ENCODE results near the gene RPS6KA5.
"Not testable (repeated sequence)": the region's sequence is repeated elsewhere in the genome, so short reads cannot be mapped to it uniquely, and the experiment has no call there.

RPS6KA5 gene

GRCh38 chr14:90867501-90867900 lies 192.9 kb downstream of the RPS6KA5 start:
- no peak for DNase-seq (ENCODE audit: low read depth)

DNA sequence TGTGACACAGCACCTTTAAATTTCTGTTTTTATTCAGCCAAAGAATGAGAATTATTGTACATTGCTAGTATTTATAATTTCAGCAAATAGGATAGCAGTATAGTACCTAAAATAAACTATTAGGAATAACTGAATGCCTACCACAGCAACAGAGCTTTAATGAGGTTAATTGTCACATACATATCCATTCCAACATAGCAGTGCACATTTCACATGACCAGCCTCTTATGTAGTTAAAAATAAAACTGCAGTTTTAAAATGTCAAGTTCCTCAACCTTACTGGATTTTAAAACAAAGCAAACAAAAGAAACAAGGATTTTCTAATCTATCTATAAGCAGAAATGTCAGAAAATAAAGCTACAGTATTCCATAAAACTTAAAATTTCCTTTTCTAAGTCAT lies 193.6 kb downstream of the RPS6KA5 start:
- no peak for DNase-seq (ENCODE audit: low read depth)

GRCh38 chr14:90864741-90865140 lies 195.7 kb downstream of the RPS6KA5 start:
- no peak for DNase-seq (ENCODE audit: low read depth)

GRCh38 chr14:90858511-90858910 lies 201.9 kb downstream of the RPS6KA5 start:
- DNase-seq (ENCODE audit: low read depth), result no peak

GRCh38 chr14:90857866-90858265 lies 202.6 kb downstream of the RPS6KA5 start:
- DNase-seq (ENCODE audit: low read depth), result no peak

DNA sequence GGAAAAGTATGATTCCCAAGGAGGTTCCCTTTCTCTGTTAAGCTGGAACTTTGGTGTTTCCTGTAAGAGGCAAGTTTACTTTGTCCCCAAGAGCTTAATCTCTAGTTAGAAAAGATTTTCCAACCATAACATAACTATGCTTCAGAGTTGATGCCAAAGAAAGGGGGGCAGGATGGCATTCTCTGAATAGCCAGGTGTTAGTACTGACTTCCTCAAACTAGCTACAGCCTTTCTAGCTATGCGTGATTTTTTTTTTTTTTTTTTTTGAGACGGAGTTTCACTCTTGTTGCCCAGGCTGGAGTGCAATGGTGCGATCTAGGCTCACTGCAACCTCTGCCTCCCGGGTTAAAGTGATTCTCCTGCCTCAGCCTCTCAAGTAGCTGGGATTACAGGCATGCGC lies 204.3 kb downstream of the RPS6KA5 start:
- DNase-seq (ENCODE audit: low read depth), result not testable (repeated sequence)

DNA sequence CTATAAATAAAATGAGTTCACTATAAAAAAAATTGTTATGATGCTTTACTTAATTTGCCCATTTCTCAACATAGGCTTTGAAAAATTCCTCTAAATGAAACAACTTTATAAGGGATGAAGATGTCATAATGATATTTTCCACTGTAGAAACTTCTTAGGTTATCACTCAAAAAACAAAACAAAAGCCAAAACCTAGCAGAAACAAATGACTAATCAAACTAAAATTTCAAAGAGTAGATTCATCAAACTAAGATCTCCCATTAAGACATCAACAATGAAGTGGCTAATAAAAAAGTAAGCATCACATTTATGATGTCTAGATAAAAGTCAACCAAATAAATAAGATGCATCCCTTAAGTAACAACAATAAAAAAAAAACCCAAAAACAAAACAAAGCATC lies 207.3 kb downstream of the RPS6KA5 start:
- no peak for DNase-seq (ENCODE audit: low read depth)

DNA sequence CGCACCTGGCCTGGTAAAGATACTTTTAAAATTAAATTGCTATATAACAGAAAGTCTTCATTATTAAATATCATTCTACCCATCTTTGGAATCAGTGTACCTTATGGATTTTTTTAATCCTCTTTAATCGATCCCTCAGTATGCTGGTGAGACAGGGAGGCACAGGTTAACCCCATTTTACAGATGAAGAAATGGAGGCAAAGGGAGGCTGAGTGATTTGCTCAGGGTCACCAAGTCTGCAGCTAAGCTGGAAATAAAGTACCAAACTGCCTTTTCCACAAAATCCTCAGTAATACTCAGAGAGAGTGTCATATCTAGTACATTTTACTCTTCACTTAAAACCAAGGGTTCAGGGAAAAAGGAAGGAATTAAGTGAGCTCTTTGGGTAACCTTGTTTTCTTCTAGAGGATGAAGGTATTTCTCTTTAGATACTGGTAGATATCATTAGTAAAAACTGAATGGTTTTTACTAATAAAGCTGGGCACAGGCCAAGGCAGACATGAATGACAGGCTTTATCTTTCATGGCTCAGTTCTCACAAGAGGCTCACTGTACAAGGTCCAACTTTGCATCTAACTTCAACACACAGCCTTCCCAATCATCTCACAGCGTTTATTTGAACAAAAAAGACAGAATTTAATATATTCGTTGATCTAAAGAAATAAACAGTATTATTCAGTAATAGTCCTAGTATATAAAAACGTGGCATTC lies 209.0 kb downstream of the RPS6KA5 start:
- no peak for DNase-seq (ENCODE audit: low read depth)

DNA sequence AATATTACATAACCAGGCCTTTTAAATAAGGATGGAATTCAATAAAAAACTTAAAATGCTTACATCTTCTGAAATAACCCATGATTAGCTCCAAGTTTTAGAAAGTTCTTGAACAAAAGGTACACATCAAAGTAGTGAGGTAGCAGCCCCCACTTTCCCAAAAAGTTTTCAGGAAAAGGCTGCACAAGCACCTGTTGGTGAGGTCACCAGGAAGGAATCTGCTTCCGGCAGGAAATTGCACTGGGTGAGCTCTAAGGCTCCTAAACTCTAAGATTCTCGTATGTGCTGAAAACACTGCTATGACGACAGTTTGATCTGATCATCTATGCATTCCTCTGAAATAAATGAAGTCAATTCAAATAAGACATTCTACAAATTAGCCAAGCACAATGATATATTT lies 210.0 kb downstream of the RPS6KA5 start:
- no peak for DNase-seq (ENCODE audit: low read depth)

DNA sequence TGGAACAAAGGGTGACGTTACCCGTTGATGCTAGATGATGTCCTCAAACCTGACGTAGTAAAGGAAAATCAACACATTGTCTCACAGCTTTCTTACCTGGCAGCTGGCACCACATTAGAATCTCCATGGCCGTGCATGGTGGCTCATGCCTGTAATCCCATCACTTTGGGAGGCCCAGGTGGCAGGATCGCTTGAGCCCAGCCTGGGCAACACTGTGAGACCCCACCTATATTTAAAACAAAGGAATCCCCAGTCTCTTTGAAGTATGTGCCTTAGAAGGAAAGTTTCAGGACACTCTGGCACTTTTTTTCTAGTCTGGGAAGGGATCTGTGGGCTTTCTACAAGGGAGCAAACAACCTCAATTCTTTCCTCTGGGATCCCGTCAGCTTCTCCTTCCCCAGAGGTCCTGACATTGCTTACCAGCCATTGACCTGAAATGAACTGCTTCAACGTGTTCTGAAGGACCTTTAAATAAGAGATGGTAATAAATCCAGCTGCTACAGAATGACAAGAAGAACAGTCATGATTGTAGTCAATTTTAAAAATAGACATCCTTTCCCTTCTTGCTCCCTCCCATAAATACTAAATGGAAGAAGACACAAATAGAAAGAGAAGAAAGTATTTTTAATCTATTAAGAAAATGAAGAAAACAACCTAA lies 210.5 kb downstream of the RPS6KA5 start:
- DNase-seq (ENCODE audit: low read depth), result no peak

- no peak for DNase-seq (ENCODE audit: low read depth)
Observed at GRCh38 chr14:90848944-90849731, 211.3 kb downstream of the RPS6KA5 start.

- no peak for DNase-seq (ENCODE audit: low read depth)
Observed at GRCh38 chr14:90846511-90846910, 213.9 kb downstream of the RPS6KA5 start.

- DNase-seq (ENCODE audit: low read depth), result no peak
Observed at GRCh38 chr14:90844321-90844720, 216.1 kb downstream of the RPS6KA5 start.

- DNase-seq (ENCODE audit: low read depth), result no peak
Observed at GRCh38 chr14:90842726-90843125, 217.7 kb downstream of the RPS6KA5 start.

DNA sequence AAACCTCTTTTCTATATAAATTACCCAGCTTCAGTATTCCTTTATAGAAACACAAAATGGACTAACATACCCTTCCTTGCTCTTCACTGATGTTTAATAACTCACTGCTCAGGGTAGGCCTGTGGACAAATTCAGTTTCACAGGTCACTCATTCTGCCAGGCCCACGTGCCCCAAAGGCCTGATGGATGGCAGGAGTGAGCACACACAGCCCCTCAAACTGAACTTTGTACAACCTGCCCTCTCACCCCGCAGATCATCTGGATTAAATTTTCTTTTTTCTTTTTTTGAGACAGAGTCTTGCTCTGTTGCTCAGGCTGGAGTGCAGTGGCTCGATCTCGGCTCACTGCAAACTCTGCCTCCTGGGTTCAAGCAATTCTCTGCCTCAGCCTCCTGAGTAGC lies 219.8 kb downstream of the RPS6KA5 start:
- not testable (repeated sequence) for DNase-seq (ENCODE audit: low read depth)

- DNase-seq (ENCODE audit: low read depth), result no peak
Observed at GRCh38 chr14:90839889-90840266, 220.6 kb downstream of the RPS6KA5 start.

DNA sequence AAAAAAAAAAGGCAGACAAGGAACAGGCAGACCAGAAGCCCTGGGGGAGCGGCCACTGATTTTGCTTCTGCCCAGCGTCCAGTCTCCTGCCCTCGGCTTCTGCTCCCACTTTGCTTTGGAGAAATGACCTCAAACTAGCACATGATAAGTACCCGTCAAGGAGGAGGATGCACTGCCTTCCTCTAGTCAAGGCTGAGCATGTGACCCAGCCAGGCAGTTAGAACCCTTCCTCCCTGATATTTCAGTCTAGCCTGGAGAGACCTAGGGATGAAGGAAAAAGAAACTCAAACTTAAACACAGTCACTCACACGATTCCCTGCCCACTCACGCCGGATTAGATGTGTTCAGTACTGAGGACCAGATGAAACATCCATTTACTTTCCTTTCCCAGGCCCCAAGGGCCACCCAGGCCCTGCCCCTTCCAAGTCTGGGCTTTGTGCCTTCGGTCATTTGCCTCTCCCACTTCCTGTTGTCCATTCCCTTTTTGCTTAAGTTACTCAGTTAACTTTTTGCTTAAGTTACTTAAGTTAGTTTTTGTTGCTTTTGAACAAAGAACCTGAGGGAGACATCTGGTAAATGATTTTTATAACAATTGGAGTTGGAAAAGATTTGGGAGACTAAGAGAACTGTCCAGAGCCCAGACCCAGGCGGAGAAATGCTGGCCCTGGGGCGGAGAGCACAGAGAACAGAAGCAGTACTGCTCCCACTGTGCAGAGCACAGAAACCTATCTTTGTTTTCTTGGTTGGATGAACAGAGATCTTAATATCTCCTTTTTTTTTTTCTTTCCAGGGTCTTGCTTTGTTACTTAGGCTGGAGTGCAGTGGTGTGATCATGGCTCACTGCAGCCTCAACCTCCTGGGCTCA lies 221.2 kb downstream of the RPS6KA5 start:
- no peak for DNase-seq (ENCODE audit: low read depth)

GRCh38 chr14:90838531-90838930 lies 221.9 kb downstream of the RPS6KA5 start:
- not testable (repeated sequence) for DNase-seq (ENCODE audit: low read depth)

GRCh38 chr14:90837355-90837754 lies 223.1 kb downstream of the RPS6KA5 start:
- DNase-seq (ENCODE audit: low read depth), result no peak

GRCh38 chr14:90836692-90837063 lies 223.8 kb downstream of the RPS6KA5 start:
- no peak for DNase-seq (ENCODE audit: low read depth)

- DNase-seq (ENCODE audit: low read depth), result no peak
Observed at GRCh38 chr14:90831821-90832220, 228.6 kb downstream of the RPS6KA5 start.

Measured in stimulated activated CD8-positive, alpha-beta memory T cell treated with anti-CD3 and anti-CD28 coated beads, Interleukin-4, amount 100 ng/mL, for 24 hours (primary cell).